ENCODE measurements around the gene WDTC1.

WDTC1 gene

DNA sequence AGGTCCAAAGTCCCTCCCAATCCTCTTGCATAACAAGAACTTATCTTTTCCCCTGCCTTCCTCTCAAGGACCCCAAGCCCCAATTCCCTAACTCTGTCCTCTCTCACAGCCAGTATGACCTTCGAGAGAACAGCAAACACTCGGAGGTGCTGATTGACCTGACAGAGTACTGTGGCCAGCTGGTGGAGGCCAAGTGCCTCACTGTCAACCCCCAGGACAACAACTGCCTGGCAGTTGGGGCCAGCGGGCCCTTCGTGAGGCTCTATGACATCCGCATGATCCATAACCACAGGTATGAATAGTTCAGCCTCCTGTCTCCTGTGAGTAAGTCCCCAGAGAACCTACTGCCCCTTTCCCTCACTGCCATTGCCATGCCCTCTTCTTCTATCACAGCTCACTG is 57.7 kb downstream of the WDTC1 start:
- H3K36me3 ChIP-seq (ENCODE audit: insufficient read depth, low read length): peaks cover 58% of the 10 kb centered on the region
- H3K27ac ChIP-seq (ENCODE audit: low read depth, low read length): no peak overlapping the region

DNA sequence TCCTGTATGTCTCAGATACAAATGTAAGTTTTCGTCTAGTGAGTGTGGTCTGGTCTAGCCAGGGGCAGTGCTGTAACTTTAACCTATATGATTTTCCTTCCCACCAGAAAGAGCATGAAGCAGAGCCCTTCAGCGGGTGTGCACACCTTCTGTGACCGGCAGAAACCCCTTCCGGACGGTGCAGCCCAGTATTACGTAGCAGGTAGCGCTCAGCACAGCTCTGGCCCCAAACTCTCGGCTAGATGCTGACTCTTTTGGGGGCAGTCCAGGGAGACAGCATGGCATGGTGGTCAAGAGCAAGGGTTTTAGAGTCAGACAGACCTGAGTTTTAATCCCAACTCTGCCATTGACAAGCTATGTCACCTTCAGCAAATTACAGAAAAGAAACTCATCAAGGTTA is 59.5 kb downstream of the WDTC1 start:
- Histone ChIP-seq H3K36me3 (ENCODE audit: insufficient read depth, low read length) (peaks cover 65% of the 10 kb centered on the region), H3K27me3 (ENCODE audit: control insufficient read depth in 1 of 2, insufficient read depth in 2 of 2, low read length in 2 of 2) (no peaks in the 10 kb centered on the region), H3K27ac (ENCODE audit: low read depth, low read length) (no peak overlapping the region), H3K9ac (ENCODE audit: low read length) (no peak overlapping the region), H3K4me1 (ENCODE audit: insufficient read depth, low read length) (peaks cover 20% of the 10 kb centered on the region), H3K4me3 (ENCODE audit: low read depth in 1 of 2, low read length in 2 of 2) (no peak overlapping the region), H3K9me3 (ENCODE audit: low read length) (no peaks in the 10 kb centered on the region)

More for the DNA sequence above, 57.7 kb downstream of the WDTC1 start:
- Histone ChIP-seq H3K4me1 (ENCODE audit: insufficient read depth, low read length) (peaks cover 4% of the 10 kb centered on the region), H3K4me3 (ENCODE audit: low read depth in 1 of 2, low read length in 2 of 2) (no peak overlapping the region), H3K27me3 (ENCODE audit: control insufficient read depth in 1 of 2, insufficient read depth in 2 of 2, low read length in 2 of 2) (no peaks in the 10 kb centered on the region), H3K9me3 (ENCODE audit: low read length) (no peaks in the 10 kb centered on the region), H3K9ac (ENCODE audit: low read length) (no peak overlapping the region)

DNA sequence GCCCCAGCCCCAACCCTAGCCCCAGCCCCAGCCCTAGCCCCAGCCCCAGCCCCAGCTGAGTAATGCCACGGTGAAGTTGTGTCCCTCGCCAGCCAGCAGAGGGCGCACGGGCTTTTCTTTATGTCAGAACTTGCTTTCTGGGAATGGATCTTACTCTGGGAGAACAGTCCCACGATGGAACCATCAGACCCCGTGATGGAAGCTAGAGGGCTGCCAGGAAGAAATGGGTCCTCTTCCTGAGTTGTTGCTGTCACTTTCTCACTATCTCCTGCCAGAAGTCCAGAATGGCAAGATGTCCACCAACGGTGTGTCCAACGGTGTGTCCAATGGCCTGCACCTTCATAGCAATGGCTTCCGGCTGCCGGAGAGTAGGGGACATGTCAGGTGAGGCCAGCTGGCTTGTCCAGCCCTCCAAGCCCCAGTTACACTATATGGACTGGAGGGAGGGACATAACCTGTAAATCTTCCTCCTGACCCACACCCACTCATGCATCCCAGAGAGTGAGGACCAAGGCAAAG is 62.4 kb downstream of the WDTC1 start:
- Histone ChIP-seq H3K27ac (ENCODE audit: low read depth, low read length) (peak overlapping the region; percentile 49), H3K27me3 (ENCODE audit: control insufficient read depth in 1 of 2, insufficient read depth in 2 of 2, low read length in 2 of 2) (no peaks in the 10 kb centered on the region), H3K4me3 (ENCODE audit: low read depth in 1 of 2, low read length in 2 of 2) (no peak overlapping the region), H3K9me3 (ENCODE audit: low read length) (no peaks in the 10 kb centered on the region), H3K4me1 (ENCODE audit: insufficient read depth, low read length) (peaks cover 46% of the 10 kb centered on the region), H3K36me3 (ENCODE audit: insufficient read depth, low read length) (peaks cover 61% of the 10 kb centered on the region), H3K9ac (ENCODE audit: low read length) (no peak overlapping the region)

DNA sequence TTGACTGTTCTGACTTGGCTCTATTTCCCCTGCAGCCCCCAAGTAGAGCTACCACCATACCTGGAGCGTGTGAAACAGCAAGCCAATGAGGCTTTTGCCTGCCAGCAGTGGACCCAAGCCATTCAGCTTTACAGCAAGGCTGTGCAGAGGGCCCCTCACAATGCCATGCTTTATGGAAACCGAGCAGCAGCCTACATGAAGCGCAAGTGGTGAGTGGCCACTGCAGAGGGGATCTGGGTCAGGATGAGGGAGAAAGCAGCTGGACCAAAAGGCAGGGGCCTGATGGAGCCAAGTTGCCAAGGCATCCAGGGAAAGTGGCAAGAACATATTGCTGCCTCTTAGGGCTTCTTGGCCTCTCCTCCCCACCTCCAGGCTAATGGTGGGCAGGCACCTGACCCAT is 63.5 kb downstream of the WDTC1 start:
- peak overlapping the region; percentile 56 for H3K27ac ChIP-seq (ENCODE audit: low read depth, low read length)
- H3K9me3 ChIP-seq (ENCODE audit: low read length): no peaks in the 10 kb centered on the region
- no peak overlapping the region for H3K4me3 ChIP-seq (ENCODE audit: low read depth in 1 of 2, low read length in 2 of 2)
- H3K9ac ChIP-seq (ENCODE audit: low read length): no peak overlapping the region
- H3K4me1 ChIP-seq (ENCODE audit: insufficient read depth, low read length): peaks cover 46% of the 10 kb centered on the region
- peaks cover 64% of the 10 kb centered on the region for H3K36me3 ChIP-seq (ENCODE audit: insufficient read depth, low read length)
- no peaks in the 10 kb centered on the region for H3K27me3 ChIP-seq (ENCODE audit: control insufficient read depth in 1 of 2, insufficient read depth in 2 of 2, low read length in 2 of 2)

DNA sequence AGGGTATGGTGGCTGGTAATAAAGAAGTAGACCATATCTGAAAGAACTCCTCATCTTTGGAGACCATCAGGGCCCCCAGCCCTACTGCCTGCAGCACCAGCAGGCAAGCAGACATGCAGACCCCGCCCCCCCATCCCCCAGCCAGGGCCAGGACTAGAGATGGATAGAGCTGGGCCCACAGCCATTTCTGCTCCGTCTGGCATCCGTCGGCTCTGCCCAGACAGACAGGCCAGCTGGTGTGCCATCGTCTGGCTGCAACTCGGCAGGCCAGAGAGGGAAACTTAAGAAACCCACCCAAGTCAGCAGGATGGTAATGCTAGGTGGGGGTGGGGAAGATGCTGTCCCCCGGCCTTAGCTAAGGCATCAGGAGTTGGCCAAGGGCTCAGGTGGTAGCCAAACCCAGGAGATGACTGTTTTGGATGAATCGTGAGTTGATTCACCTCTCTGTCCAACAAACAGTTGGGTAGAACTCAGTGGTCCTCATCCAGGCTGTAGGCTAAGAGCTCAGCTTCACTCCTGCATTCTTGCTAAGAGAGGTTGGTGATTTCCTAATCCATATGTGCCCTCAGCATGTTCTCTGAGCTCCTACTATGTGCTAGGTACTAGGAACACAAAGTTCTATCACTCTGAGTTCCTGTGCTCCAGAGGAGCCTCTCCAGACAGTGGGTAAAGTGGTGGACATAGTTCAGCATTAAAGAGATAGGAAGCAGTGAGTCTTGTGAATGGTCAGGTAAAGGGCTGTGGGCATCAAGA is 64.4 kb downstream of the WDTC1 start:
- peaks cover 67% of the 10 kb centered on the region for H3K36me3 ChIP-seq (ENCODE audit: insufficient read depth, low read length)
- peaks cover 46% of the 10 kb centered on the region for H3K4me1 ChIP-seq (ENCODE audit: insufficient read depth, low read length)
- H3K27ac ChIP-seq (ENCODE audit: low read depth, low read length): peak overlapping the region; percentile 83
- peak overlapping the region in 1 of 2 donors; percentile 41 for H3K4me3 ChIP-seq (ENCODE audit: low read depth in 1 of 2, low read length in 2 of 2)
- H3K27me3 ChIP-seq (ENCODE audit: control insufficient read depth in 1 of 2, insufficient read depth in 2 of 2, low read length in 2 of 2): no peaks in the 10 kb centered on the region
- peak overlapping the region; percentile 21 for H3K9ac ChIP-seq (ENCODE audit: low read length)
- H3K9me3 ChIP-seq (ENCODE audit: low read length): no peaks in the 10 kb centered on the region

DNA sequence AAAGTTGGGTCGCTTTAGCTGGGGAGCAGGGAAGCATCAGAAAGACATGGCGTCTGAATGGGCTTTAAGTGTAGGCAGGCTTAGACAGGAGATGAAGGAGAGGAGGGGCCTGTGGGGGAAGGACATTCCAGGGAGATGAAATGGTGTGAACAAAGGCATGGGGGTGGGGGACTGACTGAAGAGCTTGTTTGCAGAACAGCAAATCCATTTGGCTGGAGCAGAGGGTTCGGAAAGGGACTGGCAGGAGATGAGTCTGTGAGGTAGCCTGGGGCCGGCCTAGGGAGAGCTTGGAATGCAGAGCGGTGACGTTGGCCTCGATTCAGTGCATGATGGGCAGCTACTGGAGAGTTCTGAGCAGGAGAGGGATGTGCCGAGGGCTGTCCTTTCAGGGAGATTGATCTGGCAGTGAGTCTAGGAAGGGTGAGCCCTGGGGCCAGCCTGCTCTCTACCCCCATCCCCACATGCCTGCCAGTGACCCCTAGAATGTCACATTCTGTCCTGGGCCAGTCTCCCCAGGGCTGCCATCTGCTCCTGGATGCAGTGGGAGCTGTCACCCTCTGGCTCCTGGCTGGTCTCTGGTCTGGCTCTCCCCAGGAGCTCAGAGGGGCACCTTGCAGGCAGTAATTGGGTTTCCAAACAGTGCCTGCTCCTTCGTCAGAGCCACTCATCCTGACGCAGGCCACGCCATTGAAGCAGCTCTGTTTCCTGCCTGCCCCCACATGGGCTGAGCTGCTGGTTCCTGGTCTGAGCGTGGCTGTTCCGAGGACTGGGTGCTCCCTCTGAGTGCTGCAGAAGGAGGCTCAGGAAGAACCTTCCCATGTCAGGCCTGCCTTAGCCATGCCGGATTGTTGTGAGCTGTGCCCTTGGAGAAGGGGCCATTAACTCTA is 65.2 kb downstream of the WDTC1 start:
- no peaks in the 10 kb centered on the region for H3K9me3 ChIP-seq (ENCODE audit: low read length)
- H3K27me3 ChIP-seq (ENCODE audit: control insufficient read depth in 1 of 2, insufficient read depth in 2 of 2, low read length in 2 of 2): no peaks in the 10 kb centered on the region
- H3K27ac ChIP-seq (ENCODE audit: low read depth, low read length): peak overlapping the region; percentile 83
- H3K36me3 ChIP-seq (ENCODE audit: insufficient read depth, low read length): peaks cover 67% of the 10 kb centered on the region
- H3K4me3 ChIP-seq (ENCODE audit: low read depth in 1 of 2, low read length in 2 of 2): peak overlapping the region in 1 of 2 donors; percentile 41
- peaks cover 46% of the 10 kb centered on the region for H3K4me1 ChIP-seq (ENCODE audit: insufficient read depth, low read length)
- peak overlapping the region; percentile 21 for H3K9ac ChIP-seq (ENCODE audit: low read length)

DNA sequence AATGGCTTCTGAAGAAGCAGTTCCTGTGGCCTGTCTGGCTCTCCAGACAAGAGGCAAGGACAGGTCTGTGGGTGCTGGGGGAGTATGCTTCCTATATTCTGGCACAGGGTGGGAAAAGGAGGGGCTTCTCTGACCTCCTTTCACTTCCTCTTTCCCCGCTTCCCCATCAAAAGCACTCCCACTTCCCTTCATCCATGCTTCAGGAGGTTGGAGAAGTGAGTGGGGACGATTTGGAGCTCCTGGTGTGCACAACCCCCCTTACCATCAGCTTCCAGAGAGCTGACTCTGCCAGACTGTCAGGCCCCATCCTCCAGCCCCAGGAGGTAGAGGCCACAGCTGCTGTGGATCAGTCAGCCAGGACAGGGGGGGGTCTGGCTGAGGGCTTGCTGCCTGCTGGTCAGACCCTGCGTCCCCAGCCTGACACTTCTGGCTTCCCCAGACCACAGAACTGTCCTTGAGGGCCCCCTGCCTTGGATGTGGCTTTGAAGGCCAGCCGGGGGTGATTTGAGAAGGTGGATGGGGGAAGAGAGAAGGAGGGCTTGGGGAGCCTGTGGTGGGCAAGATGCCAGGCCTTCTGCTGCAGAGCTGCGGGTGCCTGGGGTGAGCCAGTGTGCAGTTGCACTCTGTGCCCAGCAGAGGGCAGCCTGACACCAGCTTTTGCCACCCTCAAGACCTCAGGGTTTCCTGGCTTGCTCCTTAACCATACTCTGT is 66.1 kb downstream of the WDTC1 start:
- H3K27me3 ChIP-seq (ENCODE audit: control insufficient read depth in 1 of 2, insufficient read depth in 2 of 2, low read length in 2 of 2): no peaks in the 10 kb centered on the region
- peaks cover 61% of the 10 kb centered on the region for H3K36me3 ChIP-seq (ENCODE audit: insufficient read depth, low read length)
- no peak overlapping the region for H3K9ac ChIP-seq (ENCODE audit: low read length)
- peaks cover 46% of the 10 kb centered on the region for H3K4me1 ChIP-seq (ENCODE audit: insufficient read depth, low read length)
- H3K9me3 ChIP-seq (ENCODE audit: low read length): no peaks in the 10 kb centered on the region
- H3K27ac ChIP-seq (ENCODE audit: low read depth, low read length): peak overlapping the region; percentile 83
- no peak overlapping the region for H3K4me3 ChIP-seq (ENCODE audit: low read depth in 1 of 2, low read length in 2 of 2)

DNA sequence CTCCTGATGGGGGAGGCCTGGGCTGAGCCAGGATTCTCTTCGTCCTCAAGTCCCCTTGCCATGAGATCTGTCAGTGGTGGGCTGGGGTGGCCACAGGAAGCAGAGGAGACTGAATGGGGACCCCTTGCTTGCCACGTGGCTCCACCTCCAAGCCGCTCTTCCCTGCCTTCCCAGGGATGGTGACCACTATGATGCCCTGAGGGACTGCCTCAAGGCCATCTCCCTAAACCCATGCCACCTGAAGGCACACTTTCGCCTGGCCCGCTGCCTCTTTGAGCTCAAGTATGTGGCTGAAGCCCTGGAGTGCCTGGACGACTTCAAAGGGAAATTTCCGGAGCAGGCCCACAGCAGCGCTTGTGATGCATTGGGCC is 66.6 kb downstream of the WDTC1 start:
- H3K9ac ChIP-seq (ENCODE audit: low read length): no peak overlapping the region
- H3K27ac ChIP-seq (ENCODE audit: low read depth, low read length): peak overlapping the region; percentile 83
- H3K27me3 ChIP-seq (ENCODE audit: control insufficient read depth in 1 of 2, insufficient read depth in 2 of 2, low read length in 2 of 2): no peaks in the 10 kb centered on the region
- H3K9me3 ChIP-seq (ENCODE audit: low read length): no peaks in the 10 kb centered on the region
- no peak overlapping the region for H3K4me3 ChIP-seq (ENCODE audit: low read depth in 1 of 2, low read length in 2 of 2)
- H3K36me3 ChIP-seq (ENCODE audit: insufficient read depth, low read length): peaks cover 63% of the 10 kb centered on the region
- peaks cover 46% of the 10 kb centered on the region for H3K4me1 ChIP-seq (ENCODE audit: insufficient read depth, low read length)

DNA sequence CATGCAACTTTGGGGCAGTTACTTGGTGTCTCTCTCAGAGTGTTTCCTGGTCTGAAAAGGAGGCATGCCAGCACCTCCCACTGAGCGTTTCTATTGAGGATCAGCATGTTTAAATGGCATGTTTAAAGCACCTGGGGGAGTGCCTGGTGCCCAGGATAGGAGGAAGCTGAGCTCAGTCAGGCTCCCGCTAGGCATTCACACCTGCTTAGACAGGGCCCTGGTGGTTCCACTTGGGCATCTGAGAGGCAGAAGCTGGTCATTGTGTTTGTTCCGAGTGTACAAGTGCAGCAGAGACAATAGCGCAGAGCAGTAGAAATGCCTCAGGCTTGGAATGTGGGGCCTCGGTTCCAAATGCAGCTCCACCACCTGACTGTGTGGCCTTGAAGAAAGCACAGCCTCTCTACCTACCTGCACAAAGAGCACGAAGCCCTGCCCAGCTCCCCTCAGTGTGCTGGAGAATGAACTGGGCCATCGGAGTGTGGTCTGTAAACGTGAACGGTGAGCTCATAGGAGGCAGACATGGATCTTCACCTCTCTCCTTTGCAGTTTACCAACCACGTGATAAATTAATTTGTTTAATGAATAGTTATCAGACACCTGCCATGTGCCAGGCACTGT is 67.3 kb downstream of the WDTC1 start:
- Histone ChIP-seq H3K27ac (ENCODE audit: low read depth, low read length) (peak overlapping the region; percentile 83), H3K4me1 (ENCODE audit: insufficient read depth, low read length) (peaks cover 46% of the 10 kb centered on the region), H3K36me3 (ENCODE audit: insufficient read depth, low read length) (peaks cover 63% of the 10 kb centered on the region), H3K4me3 (ENCODE audit: low read depth in 1 of 2, low read length in 2 of 2) (no peak overlapping the region), H3K9me3 (ENCODE audit: low read length) (no peaks in the 10 kb centered on the region), H3K27me3 (ENCODE audit: control insufficient read depth in 1 of 2, insufficient read depth in 2 of 2, low read length in 2 of 2) (no peaks in the 10 kb centered on the region), H3K9ac (ENCODE audit: low read length) (no peak overlapping the region)

DNA sequence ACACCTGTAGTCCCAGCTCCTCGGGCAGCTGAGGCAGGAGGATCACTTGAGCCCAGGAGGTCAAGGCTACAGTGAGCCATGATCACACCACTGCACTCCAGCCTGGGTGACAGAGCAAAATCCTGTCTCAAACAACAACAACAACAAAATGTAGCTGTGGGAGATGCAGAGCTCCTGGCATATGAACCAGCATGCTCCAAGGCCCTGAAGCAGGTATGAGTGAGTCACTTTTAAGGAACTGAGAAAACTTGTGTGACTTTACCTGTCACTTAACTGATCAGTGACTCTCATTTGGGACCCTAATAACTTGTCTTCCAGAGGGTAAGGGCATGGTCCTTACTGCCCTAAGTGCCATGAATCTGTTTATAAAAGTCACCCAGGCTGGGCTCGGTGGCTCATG is 68.2 kb downstream of the WDTC1 start:
- Histone ChIP-seq H3K4me1 (ENCODE audit: insufficient read depth, low read length) (peaks cover 39% of the 10 kb centered on the region), H3K27ac (ENCODE audit: low read depth, low read length) (no peak overlapping the region), H3K9me3 (ENCODE audit: low read length) (no peaks in the 10 kb centered on the region), H3K9ac (ENCODE audit: low read length) (no peak overlapping the region), H3K27me3 (ENCODE audit: control insufficient read depth in 1 of 2, insufficient read depth in 2 of 2, low read length in 2 of 2) (no peaks in the 10 kb centered on the region), H3K36me3 (ENCODE audit: insufficient read depth, low read length) (peaks cover 55% of the 10 kb centered on the region), H3K4me3 (ENCODE audit: low read depth in 1 of 2, low read length in 2 of 2) (no peak overlapping the region)

DNA sequence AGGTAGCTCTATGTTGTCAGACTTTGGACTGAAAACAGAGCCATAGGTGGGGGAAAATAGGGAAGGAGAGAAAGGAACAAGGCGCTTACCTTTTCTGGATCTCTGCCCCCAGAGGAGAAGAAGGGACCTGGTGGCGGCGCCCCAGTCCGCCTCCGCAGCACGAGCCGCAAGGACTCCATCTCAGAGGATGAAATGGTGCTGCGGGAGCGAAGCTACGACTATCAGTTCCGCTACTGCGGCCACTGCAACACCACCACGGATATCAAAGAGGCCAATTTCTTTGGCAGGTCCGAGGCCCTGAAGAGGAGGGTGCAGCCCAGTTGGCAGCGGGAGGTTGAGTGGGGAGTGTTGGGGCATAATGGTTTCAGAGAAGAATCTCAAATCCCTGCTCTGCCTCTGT is 69.1 kb downstream of the WDTC1 start:
- Histone ChIP-seq H3K36me3 (ENCODE audit: insufficient read depth, low read length) (peaks cover 46% of the 10 kb centered on the region), H3K9ac (ENCODE audit: low read length) (no peak overlapping the region), H3K27ac (ENCODE audit: low read depth, low read length) (no peak overlapping the region), H3K4me3 (ENCODE audit: low read depth in 1 of 2, low read length in 2 of 2) (no peak overlapping the region), H3K9me3 (ENCODE audit: low read length) (no peaks in the 10 kb centered on the region), H3K27me3 (ENCODE audit: control insufficient read depth in 1 of 2, insufficient read depth in 2 of 2, low read length in 2 of 2) (no peaks in the 10 kb centered on the region), H3K4me1 (ENCODE audit: insufficient read depth, low read length) (peaks cover 30% of the 10 kb centered on the region)

All from muscle layer of colon (tissue), 2 donors.